GM04503 (cell line): ENCODE data around the gene CSMD2.
A peak's percentile ranks its signal among the peaks of the same experiment; 100 is the strongest.
"Not testable (repeated sequence)": the region's sequence is repeated elsewhere in the genome, so short reads cannot be mapped to it uniquely, and the experiment has no call there.

ENCODE experiments used
- DNase-seq: peaks from one replicate; pipeline ENCODE4 v3.0.0-alpha.2; 2012; ENCODE audit warnings: low read depth

CSMD2 gene

DNA sequence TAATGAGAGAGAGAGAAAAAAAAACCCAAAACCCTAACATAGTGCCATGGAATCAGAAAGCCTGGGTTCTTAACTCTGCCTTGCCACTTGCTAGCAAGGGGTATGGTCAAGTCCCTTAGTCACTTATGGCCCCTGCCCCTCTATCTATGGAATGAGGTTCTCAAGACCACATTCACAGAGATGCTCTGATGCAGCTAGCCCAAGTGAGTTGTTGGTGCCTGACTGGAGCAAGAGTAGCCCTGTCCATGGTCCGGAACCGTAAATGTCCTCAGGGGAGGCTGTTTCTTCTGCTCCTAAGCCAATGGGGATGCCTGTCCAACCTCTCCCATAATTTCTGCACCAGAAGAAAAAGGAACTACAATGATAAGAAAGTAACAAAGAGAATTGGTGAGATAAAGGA lies 56.8 kb downstream of the CSMD2 start:
- DNase-seq: no peak

DNA sequence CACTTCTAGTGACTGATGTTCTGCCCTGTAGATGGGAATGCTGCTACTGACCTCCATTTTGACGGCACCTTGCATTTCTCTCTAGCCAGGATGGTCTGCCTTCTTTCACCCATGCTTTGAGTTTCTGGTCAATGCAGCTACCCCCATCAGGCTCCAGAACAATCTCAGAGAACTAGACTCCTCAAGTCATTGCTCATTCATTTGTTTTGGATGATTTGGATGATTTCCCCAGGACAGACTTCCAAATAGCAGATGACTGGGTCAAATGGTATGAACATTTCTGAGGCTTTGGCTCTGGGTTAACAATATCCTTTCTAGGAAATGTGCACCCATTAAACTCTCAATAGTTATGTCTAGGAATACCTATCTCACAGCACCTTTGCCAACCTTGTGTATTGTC lies 63.9 kb downstream of the CSMD2 start:
- DNase-seq: peak; percentile 64

DNA sequence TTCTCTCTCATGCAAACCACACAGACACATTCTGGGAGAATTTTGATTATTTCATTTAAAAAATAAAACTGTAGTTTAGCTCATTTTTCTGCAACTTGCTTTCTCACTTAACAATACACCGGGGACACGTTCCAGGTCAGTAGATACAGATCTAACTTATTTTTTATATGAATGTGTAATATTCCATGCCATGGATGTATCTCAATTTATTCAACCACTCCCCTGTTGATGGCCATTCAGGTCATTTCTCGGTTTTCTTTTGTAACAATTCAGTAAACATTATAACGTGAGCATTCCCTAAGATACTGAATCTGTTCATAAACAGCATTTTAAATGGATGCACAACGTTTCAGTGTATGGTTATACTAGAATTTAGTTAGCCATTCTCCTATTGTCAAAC lies 64.7 kb downstream of the CSMD2 start:
- no peak for DNase-seq

DNA sequence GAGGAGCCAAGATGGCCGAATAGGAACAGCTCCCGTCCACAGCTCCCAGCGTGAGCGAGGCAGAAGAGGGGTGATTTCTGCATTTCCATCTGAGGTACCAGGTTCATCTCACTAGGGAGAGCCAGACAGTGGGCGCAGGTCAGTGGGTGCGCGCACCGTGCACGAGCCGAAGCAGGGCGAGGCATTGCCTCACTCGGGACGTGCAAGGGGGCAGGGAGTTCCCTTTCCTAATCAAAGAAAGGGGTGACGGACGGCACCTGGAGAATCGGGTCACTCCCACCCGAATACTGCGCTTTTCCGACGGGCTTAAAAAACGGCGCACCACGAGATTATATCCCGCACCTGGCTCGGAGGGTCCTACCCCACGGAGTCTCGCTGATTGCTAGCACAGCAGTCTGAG lies 72.6 kb downstream of the CSMD2 start:
- DNase-seq: not testable (repeated sequence)

DNA sequence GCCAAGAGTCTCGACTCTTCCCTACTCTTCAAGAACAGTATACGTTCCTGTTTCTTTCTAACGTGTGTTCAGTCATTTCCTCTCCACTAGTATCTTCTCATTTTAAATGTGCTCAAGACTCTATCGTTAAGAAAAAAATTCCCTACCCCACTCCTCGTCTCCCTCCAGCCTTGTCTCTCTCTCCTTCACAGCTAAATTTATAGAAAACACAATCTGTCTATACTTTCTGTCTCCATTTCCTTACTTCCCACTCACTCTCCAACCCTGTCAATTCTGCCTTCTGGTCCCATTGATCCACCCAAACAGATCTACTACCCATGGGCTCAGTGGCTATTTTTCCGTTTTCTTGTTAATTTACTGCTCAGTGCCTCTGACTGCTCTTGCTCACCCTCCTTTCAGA lies 75.3 kb downstream of the CSMD2 start:
- DNase-seq: no peak

DNA sequence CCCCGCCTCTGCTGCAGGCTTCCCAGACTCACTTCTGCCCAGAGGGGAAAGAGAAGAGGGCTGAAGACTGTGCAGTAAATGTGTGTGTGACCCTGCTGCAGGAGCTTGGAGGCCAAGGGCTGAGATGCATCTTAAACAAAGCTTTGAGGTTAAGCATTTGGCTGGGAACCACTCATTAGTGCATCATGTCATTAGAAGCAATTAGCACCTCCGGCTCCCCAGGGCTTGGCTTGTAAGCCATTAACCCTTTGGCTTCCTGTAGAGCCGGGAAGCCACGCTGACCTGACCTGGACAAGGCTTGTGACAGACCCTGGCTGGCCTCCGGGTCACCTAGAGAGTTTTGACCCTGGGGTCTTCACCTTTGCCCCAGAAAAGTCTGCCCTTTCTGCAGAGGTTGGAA lies 77.0 kb downstream of the CSMD2 start:
- no peak for DNase-seq

DNA sequence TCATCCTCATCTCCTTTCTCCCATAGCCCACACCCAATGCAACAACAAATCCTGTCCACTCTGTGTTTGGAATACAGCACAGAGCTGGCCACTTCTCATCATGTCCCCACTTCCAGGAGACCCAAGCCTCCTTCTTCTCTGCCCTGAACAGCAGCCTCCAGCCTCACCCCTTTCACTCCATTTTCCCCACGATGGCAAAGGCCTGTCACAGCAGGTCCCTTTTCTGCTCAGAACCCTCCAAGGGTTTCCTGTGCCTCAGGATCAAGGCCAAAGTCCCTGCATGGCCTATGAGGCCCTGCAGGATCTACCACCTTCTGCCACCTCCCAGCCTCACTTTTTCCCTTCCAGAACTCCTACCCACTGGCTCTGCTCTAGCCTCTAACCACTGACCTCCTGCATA lies 78.5 kb downstream of the CSMD2 start:
- no peak for DNase-seq

DNA sequence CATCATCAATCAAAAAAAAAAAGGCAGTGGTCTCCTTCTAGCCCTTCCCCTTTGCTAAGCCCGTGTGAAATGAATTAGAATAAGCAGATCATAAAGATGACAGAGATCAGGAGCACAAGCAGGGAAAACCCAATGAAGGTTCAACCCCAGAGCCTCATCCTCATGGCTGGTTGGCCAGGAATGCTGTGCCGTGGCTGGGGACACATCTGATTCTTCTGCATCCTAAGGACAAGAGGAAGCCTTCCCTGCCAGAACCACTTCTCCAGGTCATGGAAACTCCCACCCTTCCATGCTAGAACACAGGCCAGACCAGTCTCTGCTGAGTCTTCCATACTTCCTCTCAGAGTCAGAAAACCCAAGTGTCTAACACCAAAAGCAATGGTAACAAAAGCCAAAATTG lies 81.1 kb downstream of the CSMD2 start:
- DNase-seq: no peak

DNA sequence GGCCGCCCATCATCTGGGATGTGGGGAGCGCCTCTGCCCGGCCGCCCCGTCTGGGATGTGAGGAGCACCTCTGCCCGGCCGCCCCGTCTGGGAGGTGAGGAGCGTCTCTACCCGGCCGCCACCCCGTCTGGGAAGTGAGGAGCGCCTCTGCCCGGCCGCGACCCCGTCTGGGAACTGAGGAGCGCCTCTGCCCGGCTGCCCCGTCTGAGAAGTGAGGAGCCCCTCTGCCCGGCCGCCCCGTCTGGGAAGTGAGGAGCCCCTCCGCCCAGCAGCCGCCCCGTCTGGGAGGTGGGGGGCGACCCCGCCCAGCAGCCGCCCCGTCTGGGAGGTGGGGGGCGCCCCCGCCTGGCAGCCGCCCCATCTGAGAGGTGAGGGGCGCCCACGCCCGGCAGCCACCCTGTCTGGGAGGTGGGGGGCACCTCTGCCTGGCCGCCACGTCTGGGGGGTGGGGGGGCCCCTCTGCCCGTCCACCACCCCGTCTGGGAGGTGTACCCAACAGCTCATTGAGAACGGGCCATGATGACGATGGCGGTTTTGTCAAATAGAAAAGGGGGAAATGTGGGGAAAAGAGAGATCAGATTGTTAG lies 82.9 kb downstream of the CSMD2 start:
- DNase-seq: not testable (repeated sequence)

DNA sequence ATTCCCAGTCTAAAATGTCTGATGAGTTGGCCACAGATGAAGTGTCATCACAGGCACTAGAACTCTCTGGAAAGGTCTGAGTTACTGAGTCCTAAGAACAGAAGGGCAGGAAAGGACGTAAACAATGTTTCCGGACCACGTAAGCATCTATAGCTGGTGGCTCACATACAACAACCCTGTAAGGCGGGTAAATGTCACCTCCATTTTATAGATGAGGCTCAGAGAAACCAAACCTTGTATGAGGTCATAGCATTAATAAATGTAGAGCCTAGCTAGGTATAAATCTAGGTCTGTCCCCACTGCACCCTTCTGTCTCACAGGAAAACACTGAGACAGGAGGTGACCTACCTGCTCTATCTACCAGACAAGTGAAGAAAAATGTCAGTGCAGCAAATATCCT lies 86.6 kb downstream of the CSMD2 start:
- no peak for DNase-seq

DNA sequence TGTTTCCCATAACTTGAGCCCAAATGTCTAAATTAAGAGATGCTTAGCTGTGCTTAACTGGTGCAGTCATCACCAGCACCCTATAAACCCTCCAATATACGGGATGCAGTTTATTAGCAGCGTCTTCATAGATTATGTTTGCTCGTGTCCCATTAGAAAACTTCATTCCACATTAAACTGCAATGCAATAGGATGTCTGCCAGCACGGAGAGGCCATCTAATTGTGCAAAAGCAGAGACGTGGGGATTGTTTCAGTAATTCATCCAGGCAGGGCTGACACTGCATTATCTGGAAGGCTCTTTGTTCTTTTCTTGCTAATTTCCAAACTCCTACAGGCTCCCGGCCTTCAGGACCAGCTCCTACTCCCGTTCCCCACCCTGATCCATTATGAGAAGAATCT lies 89.5 kb downstream of the CSMD2 start:
- DNase-seq: no peak

DNA sequence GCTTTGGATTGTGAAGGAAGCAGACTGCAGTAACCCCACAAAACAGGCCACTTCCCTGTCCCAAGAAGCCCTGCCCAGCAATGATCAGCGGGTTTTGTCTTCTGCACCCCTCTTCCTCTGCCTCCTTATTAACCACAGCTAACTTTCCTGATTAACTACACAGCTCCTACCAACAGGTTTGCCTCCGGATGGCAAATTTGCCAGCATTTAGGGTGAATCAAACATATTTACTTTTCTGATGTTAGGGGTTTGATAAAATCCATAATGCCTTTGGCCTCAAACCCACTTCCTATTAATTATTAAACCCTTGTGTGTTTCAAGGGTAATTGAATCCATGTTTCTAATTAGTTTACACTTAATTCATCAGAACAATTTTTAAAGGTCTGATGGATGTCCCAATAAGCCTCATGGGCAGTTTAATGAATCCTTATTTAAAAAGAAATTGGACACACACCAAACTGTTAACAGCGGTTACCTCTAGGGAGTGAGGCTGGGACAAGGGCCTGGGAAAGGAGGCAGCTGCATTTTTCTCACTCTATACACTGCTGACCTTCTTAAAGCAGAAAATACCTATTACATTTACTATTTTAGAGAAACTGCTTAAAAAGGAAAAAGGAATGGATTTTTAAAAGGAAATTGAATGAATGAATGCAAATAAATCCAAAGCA lies 91.9 kb downstream of the CSMD2 start:
- no peak for DNase-seq

DNA sequence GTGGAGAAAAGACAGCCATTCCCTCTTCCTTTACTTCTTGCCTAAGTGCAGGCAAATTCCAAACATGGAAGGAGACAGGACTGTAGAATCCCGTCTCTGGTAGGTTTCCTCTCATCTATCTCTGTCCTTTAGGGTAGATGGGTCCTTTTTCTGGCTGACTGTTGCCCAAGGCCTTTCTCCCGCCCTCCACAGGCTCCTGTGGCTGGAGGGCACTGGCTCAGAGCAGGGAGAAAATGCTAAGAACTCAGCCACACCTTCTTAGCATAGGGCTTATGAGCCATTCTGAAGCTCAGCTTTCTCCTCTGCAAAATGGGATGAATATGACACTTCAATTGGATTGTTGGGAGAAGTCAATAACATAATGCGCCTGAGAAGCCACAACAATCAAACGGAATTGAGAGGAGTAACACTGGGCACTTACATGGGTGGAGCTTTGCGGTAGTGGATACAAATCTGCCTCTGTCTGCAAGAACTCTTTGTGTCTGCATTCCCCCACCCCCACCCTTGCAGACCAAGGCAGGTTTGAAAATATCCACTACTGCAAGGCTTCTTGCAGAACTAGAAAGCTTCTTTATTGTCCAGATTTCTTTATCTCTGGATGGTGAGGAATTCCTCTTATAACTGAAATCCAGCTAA lies 94.7 kb downstream of the CSMD2 start:
- no peak for DNase-seq

DNA sequence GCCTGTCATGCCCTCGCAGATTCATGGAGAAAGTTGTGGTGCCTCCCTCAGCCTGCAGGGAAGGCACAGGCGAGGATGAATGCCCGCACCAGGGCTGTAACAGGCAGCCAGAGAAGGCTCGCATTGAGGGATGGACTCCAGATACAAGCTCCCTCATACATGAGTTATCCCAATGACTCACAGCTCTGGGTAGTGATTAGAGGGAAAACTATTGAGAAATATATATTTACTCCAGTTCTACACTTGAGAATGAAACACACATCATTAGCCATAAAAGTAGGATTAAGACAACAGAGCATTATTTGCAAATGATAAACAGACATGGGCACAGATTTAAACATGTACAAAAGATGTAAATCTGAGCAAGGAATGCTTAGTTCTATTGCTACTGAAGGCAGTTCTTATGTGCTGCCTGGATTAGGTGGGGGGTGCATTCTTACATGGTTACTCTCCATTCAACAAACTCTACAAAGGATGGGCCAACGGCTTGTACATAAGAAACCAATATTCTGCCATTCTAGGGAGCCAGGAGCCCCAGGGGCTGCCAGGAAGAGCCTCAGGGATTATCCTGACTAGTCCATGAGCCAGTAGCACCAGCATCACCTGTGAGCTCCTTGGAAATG lies 97.9 kb downstream of the CSMD2 start:
- peak; percentile 75 for DNase-seq

DNA sequence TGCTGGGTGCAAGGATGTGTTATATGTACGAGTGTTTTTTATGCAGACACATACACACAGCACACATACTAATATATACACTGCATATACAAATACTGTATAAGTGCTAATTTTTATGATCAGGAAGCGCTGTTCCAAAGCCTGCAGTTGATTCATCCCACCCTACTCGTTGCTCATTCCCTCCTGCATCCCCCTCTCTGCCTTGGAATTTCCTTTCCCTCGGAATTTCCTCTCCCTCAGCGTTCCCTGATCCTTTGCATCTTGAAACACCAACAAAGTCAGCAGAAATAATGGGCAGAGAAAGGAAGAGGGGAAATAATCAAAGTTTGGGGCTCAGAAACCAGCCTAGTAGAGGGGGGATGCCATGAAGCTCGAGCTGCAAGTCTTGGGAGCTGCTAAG lies 98.9 kb downstream of the CSMD2 start:
- no peak for DNase-seq

DNA sequence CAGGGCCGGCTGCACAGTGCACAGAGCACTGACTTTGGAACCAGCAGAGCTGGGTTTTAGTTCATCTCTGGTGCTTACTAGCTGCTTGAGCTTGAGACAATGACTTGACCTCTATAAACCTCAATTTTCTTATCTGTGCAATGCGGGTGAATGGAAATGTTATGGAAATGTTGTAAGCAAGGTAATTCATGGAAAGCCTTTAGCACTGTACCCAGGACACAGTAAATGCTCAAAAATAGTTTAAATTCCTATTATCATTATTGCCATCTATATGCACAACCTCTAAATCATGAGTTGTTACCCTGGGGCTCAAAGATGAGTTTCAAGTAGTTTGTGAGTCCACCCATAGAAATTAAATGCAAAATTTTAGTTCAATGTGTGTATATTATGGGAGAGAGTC lies 99.5 kb downstream of the CSMD2 start:
- no peak for DNase-seq

DNA sequence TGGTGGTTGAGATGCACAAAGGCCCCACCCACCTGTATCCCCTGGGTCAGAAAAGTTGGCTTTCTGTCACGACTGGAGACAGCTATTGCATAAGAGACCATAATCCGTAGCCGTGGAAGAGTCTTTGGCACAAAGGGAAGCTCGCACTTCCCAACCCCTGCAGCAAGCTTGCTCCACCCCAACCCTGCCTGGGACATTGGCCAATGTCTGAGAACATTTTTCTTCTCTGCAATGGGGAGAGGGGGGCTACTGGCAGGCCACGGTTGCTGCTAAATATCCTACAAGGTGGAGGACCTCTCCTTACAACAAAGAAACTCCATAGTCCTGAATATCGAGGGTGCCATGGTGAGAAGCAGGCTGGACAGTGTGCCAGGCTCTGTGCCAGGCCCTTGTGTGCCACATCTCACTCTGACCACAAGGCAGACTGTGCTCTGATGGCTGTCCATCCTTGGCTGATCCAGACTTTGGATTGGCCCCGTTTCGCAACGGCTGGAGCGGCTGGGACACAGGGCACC lies 104.1 kb downstream of the CSMD2 start:
- no peak for DNase-seq

DNA sequence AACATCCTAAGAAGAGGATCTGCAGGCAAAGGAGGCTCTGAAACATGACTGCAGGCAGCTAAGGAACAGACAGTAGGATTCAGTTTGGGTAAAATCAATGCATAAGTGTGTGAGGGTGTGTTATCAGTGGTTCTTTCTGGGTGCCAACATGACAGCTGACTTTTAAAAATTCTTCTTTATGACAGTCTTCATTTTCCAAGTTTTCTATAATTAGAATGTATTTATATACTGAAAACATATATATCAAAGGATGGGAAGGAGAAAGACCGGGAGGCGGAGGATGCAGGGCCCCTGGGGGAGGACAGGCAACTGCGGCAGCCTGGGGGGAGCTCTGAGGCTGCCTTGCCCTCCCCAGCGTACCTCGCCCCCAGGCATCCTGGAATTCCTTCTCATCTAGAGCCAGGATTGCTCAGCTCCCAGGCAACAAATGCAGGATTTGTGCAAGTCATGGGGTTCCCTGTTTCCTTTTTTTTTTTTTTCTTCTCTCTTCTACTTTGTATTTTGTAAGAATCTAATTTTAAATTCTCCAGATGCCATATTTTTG lies 104.8 kb downstream of the CSMD2 start:
- no peak for DNase-seq

DNA sequence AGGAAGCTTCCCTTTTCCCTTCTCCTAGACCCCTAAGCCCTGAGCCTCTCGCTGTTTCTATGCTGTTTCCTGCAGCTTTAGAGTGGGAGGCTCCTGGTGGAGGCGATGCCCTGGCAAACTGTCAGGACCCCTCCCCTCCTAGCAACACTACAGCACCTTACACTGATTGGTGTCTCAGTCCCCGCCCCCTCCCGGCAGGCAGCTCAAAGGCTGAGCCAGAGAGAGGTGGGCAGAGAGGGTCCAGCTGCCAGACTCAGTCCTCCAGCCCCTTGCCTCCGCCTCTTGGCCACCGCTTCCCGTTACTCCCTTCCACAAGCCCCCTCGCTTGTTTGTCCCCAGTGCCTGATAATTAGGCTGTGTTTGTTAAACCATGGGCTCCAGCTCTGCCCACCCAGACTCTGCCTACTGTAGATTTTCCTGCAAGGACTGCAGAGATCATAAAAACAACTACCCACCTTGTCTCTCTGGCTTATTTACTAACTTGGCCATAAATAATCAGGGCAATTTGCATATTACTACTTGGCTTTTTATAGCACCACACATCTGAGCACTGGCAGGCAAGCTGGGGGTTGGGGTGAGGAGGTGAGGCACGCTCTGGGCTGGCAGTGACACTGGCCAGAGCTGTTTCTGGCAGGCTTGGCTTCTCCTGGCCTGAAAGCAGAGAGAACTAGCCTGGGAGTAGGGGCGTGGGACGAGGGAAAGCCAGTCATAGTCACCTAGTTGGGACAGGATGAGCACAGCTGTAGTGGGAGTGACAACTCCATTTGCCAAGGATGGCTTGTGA lies 107.5 kb downstream of the CSMD2 start:
- DNase-seq: no peak

DNA sequence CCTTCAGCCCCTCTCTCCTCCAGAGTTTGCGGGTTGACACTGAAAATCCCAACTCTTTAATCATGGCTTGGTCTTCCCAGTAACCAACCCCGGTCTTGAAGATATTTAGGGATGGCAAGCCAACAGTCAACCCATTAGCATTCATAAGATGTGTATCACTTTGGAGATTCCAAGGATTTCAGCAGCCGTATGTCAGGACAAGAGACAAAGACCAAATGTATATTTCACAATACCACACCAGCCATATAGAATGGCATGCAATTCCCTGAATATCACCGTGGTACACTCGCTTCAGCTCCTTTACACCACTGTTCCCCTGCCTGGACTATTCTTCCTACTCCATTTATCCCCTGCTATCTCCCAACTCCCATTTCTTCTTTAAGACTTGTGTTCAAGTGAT lies 109.2 kb downstream of the CSMD2 start:
- no peak for DNase-seq

DNA sequence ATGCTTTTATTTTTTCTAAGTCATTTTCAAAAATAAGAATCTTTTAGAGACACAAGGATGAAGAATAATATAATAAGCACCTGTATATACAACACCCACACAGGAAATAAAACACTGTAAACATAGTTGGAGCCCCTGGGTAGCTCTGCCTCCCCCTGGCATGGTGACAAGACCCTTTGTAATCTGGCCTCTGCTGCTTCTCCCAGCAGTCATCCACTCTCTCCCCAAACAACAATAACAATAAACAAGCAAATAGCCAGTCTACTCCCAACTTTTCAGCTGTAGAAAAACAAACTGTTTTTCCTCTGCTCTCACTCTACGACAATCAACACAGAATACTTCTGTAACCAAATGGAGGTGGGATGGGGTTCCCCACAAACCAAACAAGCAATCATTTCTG lies 110.1 kb downstream of the CSMD2 start:
- no peak for DNase-seq

DNA sequence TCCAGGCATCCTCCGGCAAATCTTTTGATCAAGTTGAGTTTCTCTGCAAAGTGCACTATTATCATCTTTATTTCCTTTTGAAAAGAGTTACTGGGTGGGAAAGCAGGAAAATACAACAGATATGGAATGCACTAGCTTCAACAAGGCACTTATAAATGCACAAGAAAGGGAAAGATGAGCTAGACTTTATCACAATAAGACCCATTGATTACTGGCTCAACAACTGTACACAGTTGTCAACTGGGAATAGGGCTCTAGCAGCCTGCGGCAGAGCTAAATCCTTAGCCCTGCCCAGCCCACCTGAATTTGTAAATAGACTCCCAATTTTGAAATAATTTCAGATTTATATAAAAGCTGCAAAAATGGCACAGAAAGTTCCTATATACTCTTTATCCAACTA lies 111.4 kb downstream of the CSMD2 start:
- DNase-seq: no peak
